ACC112 (cell line): ENCODE measurements around the gene GLRA3.

ENCODE experiments used
- H2AFZ ChIP-seq: fragments of 200-600 bp; sonication (generic); one replicate; pipeline ENCODE4 v1.6.0; 2017; ENCODE audit warnings: antibody characterized with exemption, low read length; ENCODE audit not compliant: unreplicated experiment
- H3K27ac ChIP-seq: fragments of 200-600 bp; sonication (generic); 2 replicates; pipeline ENCODE4 v1.5.1; 2014; ENCODE audit warnings: low read depth, mild to moderate bottlenecking, antibody characterized with exemption, low read length, moderate library complexity
- H3K27me3 ChIP-seq: fragments of 200-600 bp; sonication (generic); 2 replicates; pipeline ENCODE4 v1.6.1; 2014; ENCODE audit warnings: mild to moderate bottlenecking, antibody characterized with exemption, low read length, moderate library complexity, mixed read lengths; ENCODE audit not compliant: insufficient read depth
- H3K36me3 ChIP-seq: fragments of 200-600 bp; sonication (generic); 2 replicates; pipeline ENCODE4 v1.6.1; 2016; ENCODE audit warnings: mild to moderate bottlenecking, antibody characterized with exemption, low read length, moderate library complexity, mixed read lengths; ENCODE audit not compliant: insufficient read depth
- H3K4me1 ChIP-seq: fragments of 200-600 bp; sonication (generic); one replicate; pipeline ENCODE4 v1.6.1; 2016; ENCODE audit warnings: low read length, mixed read lengths; ENCODE audit not compliant: insufficient read depth, unreplicated experiment, control insufficient read depth
- H3K4me3 ChIP-seq: fragments of 200-600 bp; sonication (generic); 2 replicates; pipeline ENCODE4 v1.5.1; 2014; ENCODE audit warnings: mild to moderate bottlenecking, low read depth, low read length
- H3K79me2 ChIP-seq: fragments of 200-600 bp; sonication (generic); one replicate; pipeline ENCODE4 v1.6.0; 2016; ENCODE audit warnings: low read length; ENCODE audit not compliant: control insufficient read depth, unreplicated experiment, insufficient read depth

GLRA3 gene

GRCh38 chr4:174665799-174666198 lies 163.2 kb downstream of the GLRA3 start:
- peaks cover 7% of the 10 kb centered on the region for H3K4me1 ChIP-seq
- H2AFZ ChIP-seq: no peak overlapping the region
- no peaks in the 10 kb centered on the region for H3K36me3 ChIP-seq
- H3K27ac ChIP-seq: no peak overlapping the region
- no peaks in the 10 kb centered on the region for H3K27me3 ChIP-seq
- no peaks in the 10 kb centered on the region for H3K79me2 ChIP-seq
- no peak overlapping the region for H3K4me3 ChIP-seq

DNA sequence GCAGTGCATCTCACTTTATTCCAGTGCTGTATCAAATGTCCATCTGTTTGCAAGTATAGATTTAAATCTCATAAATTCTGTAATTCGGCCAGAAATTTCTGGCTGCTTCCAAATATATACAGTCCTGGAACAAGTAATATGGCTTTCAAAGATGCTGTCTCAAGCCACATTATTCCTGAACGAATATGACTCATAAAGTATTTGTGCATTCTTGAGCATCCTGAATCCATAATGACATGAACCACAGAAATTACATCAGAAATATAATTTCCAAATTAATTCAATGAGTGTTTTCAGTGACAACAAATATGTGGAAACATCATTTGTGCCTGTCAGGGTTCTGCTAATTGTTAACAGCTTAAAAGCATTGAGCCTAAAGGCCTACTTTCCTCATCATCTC lies 165.8 kb downstream of the GLRA3 start:
- Histone ChIP-seq H3K79me2 (no peaks in the 10 kb centered on the region), H3K27ac (no peak overlapping the region), H2AFZ (no peak overlapping the region), H3K36me3 (no peaks in the 10 kb centered on the region), H3K27me3 (no peaks in the 10 kb centered on the region), H3K4me1 (no peaks in the 10 kb centered on the region), H3K4me3 (no peak overlapping the region)

DNA sequence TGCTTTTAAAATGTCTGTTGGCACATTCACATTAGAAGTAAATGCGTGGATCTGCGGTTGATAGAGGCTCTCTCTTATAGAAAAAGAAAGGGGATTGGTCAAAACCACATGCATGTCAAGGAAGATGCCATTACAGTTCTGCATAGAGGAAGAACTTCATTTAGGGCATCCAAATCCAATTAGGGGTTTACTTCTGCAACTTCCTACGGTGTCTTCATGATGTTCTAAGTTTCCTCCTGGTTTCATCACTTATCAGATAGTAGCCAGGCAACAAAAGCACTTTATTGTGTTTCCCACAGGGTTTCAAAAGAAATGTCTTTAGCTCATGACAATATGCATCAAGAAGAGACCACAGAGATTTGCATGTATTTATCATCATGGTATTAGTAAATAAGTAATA lies 170.8 kb downstream of the GLRA3 start:
- H3K4me1 ChIP-seq: no peaks in the 10 kb centered on the region
- H3K79me2 ChIP-seq: no peaks in the 10 kb centered on the region
- H3K27ac ChIP-seq: no peak overlapping the region
- H3K27me3 ChIP-seq: no peaks in the 10 kb centered on the region
- H2AFZ ChIP-seq: no peak overlapping the region
- H3K36me3 ChIP-seq: no peaks in the 10 kb centered on the region
- H3K4me3 ChIP-seq: no peak overlapping the region

GRCh38 chr4:174657472-174657871 lies 171.6 kb downstream of the GLRA3 start:
- Histone ChIP-seq H2AFZ (no peak overlapping the region), H3K4me1 (no peaks in the 10 kb centered on the region), H3K4me3 (no peak overlapping the region), H3K27ac (no peak overlapping the region), H3K27me3 (no peaks in the 10 kb centered on the region), H3K79me2 (no peaks in the 10 kb centered on the region), H3K36me3 (no peaks in the 10 kb centered on the region)

GRCh38 chr4:174654634-174655033 lies 174.4 kb downstream of the GLRA3 start:
- H3K27ac ChIP-seq: no peak overlapping the region
- H3K36me3 ChIP-seq: no peaks in the 10 kb centered on the region
- H3K4me3 ChIP-seq: no peak overlapping the region
- H2AFZ ChIP-seq: no peak overlapping the region
- H3K27me3 ChIP-seq: no peaks in the 10 kb centered on the region
- H3K79me2 ChIP-seq: no peaks in the 10 kb centered on the region
- H3K4me1 ChIP-seq: no peaks in the 10 kb centered on the region

DNA sequence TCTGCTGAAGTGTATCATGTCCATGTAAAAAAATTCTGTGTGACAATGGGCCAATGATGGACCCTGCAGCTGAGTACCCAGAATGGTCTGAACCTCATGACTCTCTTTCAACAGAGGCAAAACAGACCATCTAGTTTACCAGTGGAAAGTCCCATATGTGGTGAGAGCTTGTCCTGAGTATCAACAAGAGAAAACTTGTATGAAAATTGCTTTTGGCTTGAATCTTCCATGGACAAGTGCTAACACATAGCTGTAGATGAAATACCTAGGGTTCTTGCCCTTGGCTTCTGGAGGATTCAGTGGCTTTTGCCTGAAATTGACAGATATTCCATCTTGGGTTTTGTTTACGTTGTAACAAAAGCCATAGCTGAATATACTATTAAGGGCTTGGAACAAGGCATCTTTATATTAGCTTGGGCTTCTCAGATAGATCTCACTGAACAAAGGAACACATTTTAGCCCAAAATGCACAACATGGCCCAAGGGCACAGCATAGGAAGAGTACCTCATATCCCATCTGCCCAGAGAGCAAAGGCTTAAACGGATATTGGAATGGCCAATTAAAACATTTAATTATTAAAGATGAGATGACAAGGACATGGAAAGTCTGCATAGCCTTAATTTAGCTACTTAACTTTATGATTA lies 178.2 kb downstream of the GLRA3 start:
- no peaks in the 10 kb centered on the region for H3K79me2 ChIP-seq
- no peaks in the 10 kb centered on the region for H3K27me3 ChIP-seq
- no peak overlapping the region for H3K4me3 ChIP-seq
- no peak overlapping the region for H2AFZ ChIP-seq
- H3K27ac ChIP-seq: no peak overlapping the region
- no peaks in the 10 kb centered on the region for H3K4me1 ChIP-seq
- no peaks in the 10 kb centered on the region for H3K36me3 ChIP-seq

GRCh38 chr4:174648812-174649211 lies 180.2 kb downstream of the GLRA3 start:
- Histone ChIP-seq H3K27me3 (no peaks in the 10 kb centered on the region), H3K4me1 (no peaks in the 10 kb centered on the region)

DNA sequence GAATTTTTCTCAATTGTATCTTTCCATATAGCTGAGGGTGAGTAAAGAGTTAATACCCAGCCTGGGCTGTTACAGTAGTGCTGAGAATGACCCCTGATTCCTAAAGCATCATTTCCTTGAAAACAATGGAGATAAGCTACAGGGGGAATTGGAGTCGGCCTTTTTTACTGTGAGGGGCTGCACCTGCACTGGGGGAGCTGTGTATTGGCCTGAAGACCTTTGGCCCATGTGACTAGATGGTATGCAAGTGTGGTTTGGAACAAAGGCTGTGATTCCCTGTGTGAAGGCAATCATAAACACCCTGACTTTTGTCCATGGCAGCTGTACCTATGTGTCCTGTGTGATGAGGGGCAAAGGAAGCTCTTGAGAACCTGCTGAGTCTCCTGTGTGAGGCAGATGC lies 182.7 kb downstream of the GLRA3 start:
- Histone ChIP-seq H3K36me3 (no peaks in the 10 kb centered on the region), H3K4me1 (no peaks in the 10 kb centered on the region), H3K4me3 (no peak overlapping the region), H2AFZ (no peak overlapping the region), H3K27me3 (no peaks in the 10 kb centered on the region), H3K79me2 (no peaks in the 10 kb centered on the region), H3K27ac (no peak overlapping the region)

More at GRCh38 chr4:174648812-174649211, 180.2 kb downstream of the GLRA3 start:
- Histone ChIP-seq H3K4me3 (no peak overlapping the region), H3K36me3 (no peaks in the 10 kb centered on the region), H3K79me2 (no peaks in the 10 kb centered on the region), H2AFZ (no peak overlapping the region), H3K27ac (no peak overlapping the region)

DNA sequence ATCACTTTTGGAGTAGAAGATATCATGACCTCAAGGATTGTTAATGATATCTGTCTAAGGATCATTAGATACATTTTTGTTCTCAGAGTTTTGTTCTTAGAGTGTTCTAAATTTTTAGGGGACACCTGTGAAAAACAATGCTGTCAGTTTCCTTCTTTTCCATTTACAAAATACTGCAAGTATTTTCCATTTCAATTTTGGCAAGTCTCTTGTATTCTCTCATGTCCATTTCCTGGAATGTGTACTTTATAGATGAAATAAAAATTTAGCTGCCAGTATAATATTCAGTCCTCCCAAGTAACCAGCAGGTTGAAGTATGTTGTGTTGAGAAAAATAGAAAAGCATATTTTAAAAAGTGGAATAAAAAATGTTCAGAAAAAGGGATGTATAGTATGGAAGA lies 188.9 kb downstream of the GLRA3 start:
- H3K4me3 ChIP-seq: no peak overlapping the region
- no peaks in the 10 kb centered on the region for H3K79me2 ChIP-seq
- H3K4me1 ChIP-seq: no peaks in the 10 kb centered on the region
- H3K27ac ChIP-seq: no peak overlapping the region
- no peaks in the 10 kb centered on the region for H3K27me3 ChIP-seq
- no peaks in the 10 kb centered on the region for H3K36me3 ChIP-seq
- no peak overlapping the region for H2AFZ ChIP-seq

- Histone ChIP-seq H3K27me3 (no peaks in the 10 kb centered on the region), H2AFZ (no peak overlapping the region), H3K4me3 (no peak overlapping the region), H3K36me3 (no peaks in the 10 kb centered on the region), H3K27ac (no peak overlapping the region), H3K79me2 (no peaks in the 10 kb centered on the region), H3K4me1 (peaks cover 8% of the 10 kb centered on the region)
Measured at GRCh38 chr4:174635732-174636131, 193.3 kb downstream of the GLRA3 start.

GRCh38 chr4:174633399-174633798 lies 195.6 kb downstream of the GLRA3 start:
- Histone ChIP-seq H3K4me1 (peaks cover 11% of the 10 kb centered on the region), H3K27ac (no peak overlapping the region), H2AFZ (no peak overlapping the region)

More at GRCh38 chr4:174633399-174633798, 195.6 kb downstream of the GLRA3 start:
- no peaks in the 10 kb centered on the region for H3K36me3 ChIP-seq
- H3K4me3 ChIP-seq: no peak overlapping the region
- H3K79me2 ChIP-seq: no peaks in the 10 kb centered on the region
- no peaks in the 10 kb centered on the region for H3K27me3 ChIP-seq
